Peyer's patch (tissue), 4 donors: ENCODE data around the gene TRRAP. TPM values are rescaled to one million over a fixed set of nuclear protein-coding genes. Genes with fewer than 3 reads are reported as not detected.

Source experiments
- DNase-seq, 3 donors: peaks; one replicate each; pipeline ENCODE4 v3.0.0-alpha.2; 2017 to 2019
- H3K27ac ChIP-seq, 4 donors: fragments of 200-600 bp; sonication (generic); one replicate each; pipeline ENCODE4 v1.5.1; 2016 to 2019
- H3K27me3 ChIP-seq, 2 donors: fragments of 200-600 bp; sonication (generic); one replicate each; pipeline ENCODE4 v1.5.1; 2019
- H3K36me3 ChIP-seq, 3 donors: fragments of 200-600 bp; sonication (generic); one replicate each; pipeline ENCODE4 v1.5.1; 2016 to 2019
- H3K4me1 ChIP-seq, 4 donors: fragments of 200-600 bp; sonication (generic); one replicate each; pipeline ENCODE4 v1.5.1; 2016 to 2019
- H3K4me3 ChIP-seq, 4 donors: fragments of 200-600 bp; sonication (generic); 1 replicate in 3 of 4; 2 replicates in 1 of 4; pipeline ENCODE4 v1.5.1; 2016 to 2019; ENCODE audit warnings: mild to moderate bottlenecking in 1 of 4
- H3K9me3 ChIP-seq, 4 donors: fragments of 200-600 bp; sonication (generic); one replicate each; pipeline ENCODE4 v1.5.1; 2016 to 2019; ENCODE audit warnings: mild to moderate bottlenecking in 1 of 4
- CTCF ChIP-seq, 6 experiments: fragments of 450-650 bp in 4 of 6; fragments of 200-600 bp in 2 of 6; sonication (generic) in 1 of 6; IDR thresholded peaks; one replicate each; pipeline ENCODE4 v1.5.1; 2017 to 2019; ENCODE audit warnings: antibody characterized with exemption in 6 of 6, mild to moderate bottlenecking in 3 of 6, moderate library complexity in 1 of 6
- POLR2A ChIP-seq, 2 donors: fragments of 450-650 bp; IDR thresholded peaks; one replicate each; pipeline ENCODE4 v1.5.1; 2017; ENCODE audit warnings: antibody characterized with exemption in 2 of 2, mild to moderate bottlenecking in 2 of 2, moderate library complexity in 2 of 2
- total RNA-seq, 4 donors: library from RNA; depleted of rRNA; stranded (reverse); fragments of >200 nt; gene quantifications; one replicate each; pipeline ENCODE4 v1.1.0, GENCODE V29; 2016

The TRRAP gene
- total RNA-seq, 4 donors from 2014 or later, result 39.2 to 62.3 (median 57.8) TPM

- Histone ChIP-seq H3K4me1 (no peaks in the 10 kb centered on the region), H3K27ac (no peak overlapping the region), H3K4me3 (no peak overlapping the region), H3K36me3 (peaks cover 0 to 70% (median 0%) of the 10 kb centered on the region in 3 donors), H3K9me3 (no peaks in the 10 kb centered on the region), H3K27me3 (no peaks in the 10 kb centered on the region)
- TF ChIP-seq POLR2A (IDR thresholded peaks at IDR 0.05), result no peak
- TF ChIP-seq CTCF (IDR thresholded peaks at IDR 0.05), result no peak
- peak in 1 of 3 donors; percentile 44 for DNase-seq
Measured at GRCh38 chr7:99013266-99014112, 135.2 kb downstream of the TRRAP start.

GRCh38 chr7:99014113-99014985, 136.0 kb downstream of the TRRAP start:
- no peaks in the 10 kb centered on the region for H3K9me3 ChIP-seq
- DNase-seq, result peak in 2 of 3 donors; percentile 1 to 26
- H3K27me3 ChIP-seq, result no peaks in the 10 kb centered on the region
- H3K36me3 ChIP-seq, result peaks cover 0 to 61% (median 0%) of the 10 kb centered on the region in 3 donors
- H3K27ac ChIP-seq, result no peak overlapping the region
- no peaks in the 10 kb centered on the region for H3K4me1 ChIP-seq
- TF ChIP-seq POLR2A (IDR thresholded peaks at IDR 0.05), result no peak
- TF ChIP-seq CTCF (IDR thresholded peaks at IDR 0.05), result no peak
- H3K4me3 ChIP-seq, result no peak overlapping the region

- Histone ChIP-seq H3K27ac (no peak overlapping the region), H3K9me3 (no peaks in the 10 kb centered on the region), H3K27me3 (no peaks in the 10 kb centered on the region), H3K4me3 (no peak overlapping the region), H3K36me3 (peaks cover 0 to 56% (median 0%) of the 10 kb centered on the region in 3 donors), H3K4me1 (no peaks in the 10 kb centered on the region)
- DNase-seq, result peak in 1 of 3 donors; percentile 10
- TF ChIP-seq CTCF (IDR thresholded peaks at IDR 0.05) (no peak), POLR2A (IDR thresholded peaks at IDR 0.05) (no peak)
Measured at GRCh38 chr7:99016196-99016595, 137.9 kb downstream of the TRRAP start.

- H3K27me3 ChIP-seq, result no peaks in the 10 kb centered on the region
Measured at GRCh38 chr7:99019523-99020412, 141.4 kb downstream of the TRRAP start.

More at GRCh38 chr7:99019523-99020412, 141.4 kb downstream of the TRRAP start:
- peak in 2 of 3 donors; percentile 6 to 14 for DNase-seq
- H3K4me1 ChIP-seq, result no peaks in the 10 kb centered on the region
- peaks cover 0 to 20% (median 0%) of the 10 kb centered on the region in 3 donors for H3K36me3 ChIP-seq
- TF ChIP-seq CTCF (IDR thresholded peaks at IDR 0.05), result no peak
- TF ChIP-seq POLR2A (IDR thresholded peaks at IDR 0.05), result no peak
- H3K27ac ChIP-seq, result no peak overlapping the region
- H3K9me3 ChIP-seq, result no peaks in the 10 kb centered on the region
- no peak overlapping the region for H3K4me3 ChIP-seq
